A673 (cell line): ENCODE results near the gene PXT1. TPM values are rescaled to one million over a fixed set of nuclear protein-coding genes. Genes with fewer than 3 reads are reported as not detected.

Source experiments
- BruUV-seq: library from RNA; stranded (reverse); fragments of 400-500 nt; replicated peaks from 2 replicates; lab custom pipeline; 2021; lab: Mats Ljungman, UMichigan
- CTCF ChIA-PET: fragments of 300-600 bp; sonication (Branson Sonifier 250); formaldehyde crosslinking; loops from one replicate; lab custom pipeline; 2022; ENCODE audit warnings: antibody characterized with exemption; lab: Charles Lee
- POLR2A ChIA-PET: fragments of 300-600 bp; sonication (Branson Sonifier 250); formaldehyde crosslinking; loops from one replicate; lab custom pipeline; 2022; ENCODE audit warnings: antibody characterized with exemption; ENCODE audit not compliant: low non-redundant PET; lab: Charles Lee
- DNase-seq: peaks from one replicate; pipeline ENCODE4 v3.0.0-alpha.2; 2015; ENCODE audit warnings: low spot score
- H3K27ac ChIP-seq: fragments of 200-600 bp; sonication (generic); 2 replicates; pipeline ENCODE4 v1.5.1; 2016; ENCODE audit warnings: mixed run types, low read depth, mild to moderate bottlenecking, mixed read lengths, antibody characterized with exemption, low read length; ENCODE audit not compliant: poor library complexity, severe bottlenecking
- H3K27me3 ChIP-seq: fragments of 200-600 bp; sonication (generic); replicated peaks from 2 replicates; pipeline ENCODE4 v1.6.1; 2017; ENCODE audit warnings: mixed run types, low read depth, mild to moderate bottlenecking, mixed read lengths, antibody characterized with exemption, low read length; ENCODE audit not compliant: insufficient read depth, poor library complexity
- H3K36me3 ChIP-seq: fragments of 200-600 bp; sonication (generic); 2 replicates; pipeline ENCODE4 v1.6.1; 2016; ENCODE audit warnings: mixed run types, mild to moderate bottlenecking, mixed read lengths, antibody characterized with exemption, low read length; ENCODE audit not compliant: insufficient read depth, poor library complexity, severe bottlenecking
- H3K4me1 ChIP-seq: fragments of 200-600 bp; sonication (generic); 2 replicates; pipeline ENCODE4 v1.6.1; 2017; ENCODE audit warnings: mixed run types, mild to moderate bottlenecking, mixed read lengths, antibody characterized with exemption, low read length; ENCODE audit not compliant: insufficient read depth, poor library complexity, severe bottlenecking
- H3K4me3 ChIP-seq: fragments of 200-600 bp; sonication (generic); 2 replicates; pipeline ENCODE4 v1.5.1; 2016; ENCODE audit warnings: low read depth, mixed run types, mild to moderate bottlenecking, mixed read lengths, low read length; ENCODE audit not compliant: poor library complexity, severe bottlenecking
- H3K9me3 ChIP-seq: fragments of 200-600 bp; sonication (generic); 2 replicates; pipeline ENCODE4 v1.6.1; 2016; ENCODE audit warnings: mixed run types, low read depth, mild to moderate bottlenecking, mixed read lengths, antibody characterized with exemption, low read length; ENCODE audit not compliant: poor library complexity, severe bottlenecking
- EZH2 ChIP-seq: fragments of 200-600 bp; sonication (generic); IDR thresholded peaks from 2 replicates; pipeline ENCODE4 v1.6.1; 2017; ENCODE audit warnings: borderline replicate concordance, low read depth, mild to moderate bottlenecking, mixed read lengths, antibody characterized with exemption, low read length; ENCODE audit not compliant: poor library complexity, severe bottlenecking
- intact Hi-C: fragments of 100-400 bp; cut with micrococcal nuclease; formaldehyde crosslinking; loops from one replicate; pipeline ENCODE4 v1.10.0; 2022; ENCODE audit not compliant: unreplicated experiment
- total RNA-seq: library from RNA; stranded (reverse); gene quantifications from 2 replicates; pipeline ENCODE4 v1.2.3, GENCODE V29; 2021
- TF ChIP-seq, protein P1 (sequence below): fragments of 300-800, 200-600 bp; sonication (generic); conservative IDR thresholded peaks from 2 replicates; pipeline ENCODE4 v1.5.1; 2017; ENCODE audit warnings: low read depth, mild to moderate bottlenecking, antibody characterized with exemption, low read length, moderate library complexity, mixed read lengths

Gene PXT1
- total RNA-seq, 1 experiment from 2014 or later: 0.21 TPM

GRCh38 chr6:36386495-36387439 is 55.9 kb downstream of the PXT1 start:
- H3K4me1 ChIP-seq: no peaks in the 10 kb centered on the region
- H3K27ac ChIP-seq: no peak overlapping the region
- peak overlapping the region; percentile 46 for H3K4me3 ChIP-seq
- no peaks in the 10 kb centered on the region for H3K36me3 ChIP-seq
- DNase-seq: peak; percentile 62
- BruUV-seq: no TSS peak
- ChIA-PET CTCF (no interaction called here), POLR2A (interaction anchor here (0.6 kb wide), 1 partner anchor 10 kb away, joined by 3 read pairs; no protein-coding TSS in a partner anchor)
- H3K27me3 ChIP-seq: peaks cover 6% of the 10 kb centered on the region
- intact Hi-C loops: no loop called here
- TF ChIP-seq, protein P1, sequence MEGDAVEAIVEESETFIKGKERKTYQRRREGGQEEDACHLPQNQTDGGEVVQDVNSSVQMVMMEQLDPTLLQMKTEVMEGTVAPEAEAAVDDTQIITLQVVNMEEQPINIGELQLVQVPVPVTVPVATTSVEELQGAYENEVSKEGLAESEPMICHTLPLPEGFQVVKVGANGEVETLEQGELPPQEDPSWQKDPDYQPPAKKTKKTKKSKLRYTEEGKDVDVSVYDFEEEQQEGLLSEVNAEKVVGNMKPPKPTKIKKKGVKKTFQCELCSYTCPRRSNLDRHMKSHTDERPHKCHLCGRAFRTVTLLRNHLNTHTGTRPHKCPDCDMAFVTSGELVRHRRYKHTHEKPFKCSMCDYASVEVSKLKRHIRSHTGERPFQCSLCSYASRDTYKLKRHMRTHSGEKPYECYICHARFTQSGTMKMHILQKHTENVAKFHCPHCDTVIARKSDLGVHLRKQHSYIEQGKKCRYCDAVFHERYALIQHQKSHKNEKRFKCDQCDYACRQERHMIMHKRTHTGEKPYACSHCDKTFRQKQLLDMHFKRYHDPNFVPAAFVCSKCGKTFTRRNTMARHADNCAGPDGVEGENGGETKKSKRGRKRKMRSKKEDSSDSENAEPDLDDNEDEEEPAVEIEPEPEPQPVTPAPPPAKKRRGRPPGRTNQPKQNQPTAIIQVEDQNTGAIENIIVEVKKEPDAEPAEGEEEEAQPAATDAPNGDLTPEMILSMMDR: no peak
- TF ChIP-seq EZH2: no peak
- no peaks in the 10 kb centered on the region for H3K9me3 ChIP-seq

- peaks cover 6% of the 10 kb centered on the region for H3K27me3 ChIP-seq
- no peak overlapping the region for H3K4me3 ChIP-seq
- ChIA-PET CTCF (interaction anchor here (0.6 kb wide), 1 partner anchor 50 kb away, joined by 3 read pairs; no protein-coding TSS in a partner anchor), POLR2A (no interaction called here)
- no peak overlapping the region for H3K27ac ChIP-seq
- H3K36me3 ChIP-seq: no peaks in the 10 kb centered on the region
- BruUV-seq: no TSS peak
- no peaks in the 10 kb centered on the region for H3K4me1 ChIP-seq
- intact Hi-C loops: no loop called here
- no peaks in the 10 kb centered on the region for H3K9me3 ChIP-seq
- DNase-seq: no peak
- TF ChIP-seq EZH2: no peak
- TF ChIP-seq, protein P1: no peak
These were observed 58.6 kb downstream of the PXT1 start for GRCh38 chr6:36384095-36384494.

DNA sequence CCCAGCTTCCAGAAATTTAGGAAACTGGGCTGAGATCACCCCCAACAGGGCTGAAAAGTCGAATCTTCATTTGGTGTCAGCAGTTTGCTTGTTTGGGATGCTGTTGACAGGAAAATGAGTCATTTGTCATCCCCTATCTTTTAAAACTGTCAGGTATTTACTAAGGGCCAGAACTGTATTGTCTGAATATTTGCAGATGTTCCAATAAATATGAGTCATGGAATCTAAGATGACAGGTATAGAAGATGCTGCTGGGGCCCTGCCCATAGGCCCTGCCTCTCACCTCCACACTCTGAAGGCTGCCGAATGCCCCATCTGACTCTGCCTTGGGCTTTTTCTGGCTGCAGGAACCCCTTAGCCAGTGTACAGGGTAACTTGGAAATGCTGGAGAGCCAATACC is 59.0 kb downstream of the PXT1 start:
- Histone ChIP-seq H3K36me3 (no peaks in the 10 kb centered on the region), H3K4me3 (no peak overlapping the region), H3K27ac (no peak overlapping the region), H3K27me3 (peaks cover 6% of the 10 kb centered on the region), H3K9me3 (no peaks in the 10 kb centered on the region), H3K4me1 (no peaks in the 10 kb centered on the region)
- DNase-seq: no peak
- BruUV-seq: no TSS peak
- CTCF ChIA-PET: interaction anchor here (0.6 kb wide), 1 partner anchor 49 kb away, joined by 3 read pairs; no protein-coding TSS in a partner anchor
- POLR2A ChIA-PET: no interaction called here
- intact Hi-C loops: no loop called here
- TF ChIP-seq, protein P1: no peak
